GM12865 (cell line): ENCODE data around the gene ACSM5.
"Not testable (repeated sequence)": the region's sequence is repeated elsewhere in the genome, so short reads cannot be mapped to it uniquely, and the experiment has no call there.

Experiments
- DNase-seq: peaks from one replicate; pipeline ENCODE4 v3.0.0; 2010; ENCODE audit warnings: low read depth
- H3K4me3 ChIP-seq: 2 replicates; pipeline ENCODE4 v1.5.1; 2011; ENCODE audit warnings: mild to moderate bottlenecking, low read depth, low read length, control low read depth
- CTCF ChIP-seq: IDR thresholded peaks from 2 replicates; pipeline ENCODE4 v1.5.1; 2011; ENCODE audit warnings: low read length, control low read depth, low read depth, inconsistent platforms; ENCODE audit not compliant: insufficient read depth; ENCODE audit errors: missing control alignments

The ACSM5 gene

GRCh38 chr16:20411055-20411454 is 1.7 kb downstream of the ACSM5 start:
- no peak overlapping the region for H3K4me3 ChIP-seq
- peak; percentile 58 for DNase-seq
- no peak for TF ChIP-seq CTCF

- DNase-seq = no peak
- no peak overlapping the region for H3K4me3 ChIP-seq
- no peak for TF ChIP-seq CTCF
Measured at GRCh38 chr16:20415541-20415940, 6.2 kb downstream of the ACSM5 start.

GRCh38 chr16:20419093-20419492 is 9.8 kb downstream of the ACSM5 start:
- not testable (repeated sequence) for DNase-seq, H3K4me3 ChIP-seq

GRCh38 chr16:20421748-20422147 is 12.4 kb downstream of the ACSM5 start:
- not testable (repeated sequence) for DNase-seq, H3K4me3 ChIP-seq

- DNase-seq, H3K4me3 ChIP-seq: not testable (repeated sequence)
Measured at GRCh38 chr16:20423772-20424128, 14.4 kb downstream of the ACSM5 start.

GRCh38 chr16:20424129-20424866 is 15.0 kb downstream of the ACSM5 start:
- H3K4me3 ChIP-seq = no peak overlapping the region
- no peak for DNase-seq
- no peak for TF ChIP-seq CTCF

GRCh38 chr16:20427401-20427797 is 18.1 kb downstream of the ACSM5 start:
- H3K4me3 ChIP-seq, DNase-seq: not testable (repeated sequence)

GRCh38 chr16:20429499-20429898 is 20.2 kb downstream of the ACSM5 start:
- not testable (repeated sequence) for DNase-seq, H3K4me3 ChIP-seq

- not testable (repeated sequence) for H3K4me3 ChIP-seq, DNase-seq
Measured at GRCh38 chr16:20430480-20430879, 21.1 kb downstream of the ACSM5 start.

GRCh38 chr16:20430948-20431347 is 21.6 kb downstream of the ACSM5 start:
- no peak for DNase-seq
- no peak for TF ChIP-seq CTCF
- H3K4me3 ChIP-seq = no peak overlapping the region

GRCh38 chr16:20438950-20439349 is 29.6 kb downstream of the ACSM5 start:
- H3K4me3 ChIP-seq = not testable (repeated sequence)

GRCh38 chr16:20439820-20440231 is 30.5 kb downstream of the ACSM5 start:
- DNase-seq, H3K4me3 ChIP-seq: not testable (repeated sequence)

More at GRCh38 chr16:20438950-20439349, 29.6 kb downstream of the ACSM5 start:
- DNase-seq = not testable (repeated sequence)

GRCh38 chr16:20440731-20441130 is 31.4 kb downstream of the ACSM5 start:
- DNase-seq, H3K4me3 ChIP-seq: not testable (repeated sequence)
